Measurements from ENCODE around the gene HUNK. TPM values are rescaled to one million over a fixed set of nuclear protein-coding genes. Genes with fewer than 3 reads are reported as not detected.

HUNK gene
- total RNA-seq, 1 donor from 2014 or later = 0.51 TPM

GRCh38 chr21:31908106-31909031 lies 35.5 kb downstream of the HUNK start:
- CTCF ChIA-PET = no interaction called here
- intact Hi-C loops (cut with micrococcal nuclease) = no loop called here
- no peak overlapping the region for H3K4me3 Mint-ChIP-seq
- H3K27ac Mint-ChIP-seq = no peak overlapping the region
- no peak for DNase-seq
- POLR2A ChIA-PET = no interaction called here
- no peaks in the 10 kb centered on the region for H3K36me3 Mint-ChIP-seq (ENCODE audit: low read depth)
- no peaks in the 10 kb centered on the region for H3K9me3 Mint-ChIP-seq
- ATAC-seq (ENCODE audit: low read depth) = no peak
- H3K27me3 Mint-ChIP-seq = peaks cover 39% of the 10 kb centered on the region
- no peaks in the 10 kb centered on the region for H3K4me1 Mint-ChIP-seq
- TF ChIP-seq, protein P1, sequence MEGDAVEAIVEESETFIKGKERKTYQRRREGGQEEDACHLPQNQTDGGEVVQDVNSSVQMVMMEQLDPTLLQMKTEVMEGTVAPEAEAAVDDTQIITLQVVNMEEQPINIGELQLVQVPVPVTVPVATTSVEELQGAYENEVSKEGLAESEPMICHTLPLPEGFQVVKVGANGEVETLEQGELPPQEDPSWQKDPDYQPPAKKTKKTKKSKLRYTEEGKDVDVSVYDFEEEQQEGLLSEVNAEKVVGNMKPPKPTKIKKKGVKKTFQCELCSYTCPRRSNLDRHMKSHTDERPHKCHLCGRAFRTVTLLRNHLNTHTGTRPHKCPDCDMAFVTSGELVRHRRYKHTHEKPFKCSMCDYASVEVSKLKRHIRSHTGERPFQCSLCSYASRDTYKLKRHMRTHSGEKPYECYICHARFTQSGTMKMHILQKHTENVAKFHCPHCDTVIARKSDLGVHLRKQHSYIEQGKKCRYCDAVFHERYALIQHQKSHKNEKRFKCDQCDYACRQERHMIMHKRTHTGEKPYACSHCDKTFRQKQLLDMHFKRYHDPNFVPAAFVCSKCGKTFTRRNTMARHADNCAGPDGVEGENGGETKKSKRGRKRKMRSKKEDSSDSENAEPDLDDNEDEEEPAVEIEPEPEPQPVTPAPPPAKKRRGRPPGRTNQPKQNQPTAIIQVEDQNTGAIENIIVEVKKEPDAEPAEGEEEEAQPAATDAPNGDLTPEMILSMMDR (IDR thresholded peaks at IDR 0.05) = no peak

DNA sequence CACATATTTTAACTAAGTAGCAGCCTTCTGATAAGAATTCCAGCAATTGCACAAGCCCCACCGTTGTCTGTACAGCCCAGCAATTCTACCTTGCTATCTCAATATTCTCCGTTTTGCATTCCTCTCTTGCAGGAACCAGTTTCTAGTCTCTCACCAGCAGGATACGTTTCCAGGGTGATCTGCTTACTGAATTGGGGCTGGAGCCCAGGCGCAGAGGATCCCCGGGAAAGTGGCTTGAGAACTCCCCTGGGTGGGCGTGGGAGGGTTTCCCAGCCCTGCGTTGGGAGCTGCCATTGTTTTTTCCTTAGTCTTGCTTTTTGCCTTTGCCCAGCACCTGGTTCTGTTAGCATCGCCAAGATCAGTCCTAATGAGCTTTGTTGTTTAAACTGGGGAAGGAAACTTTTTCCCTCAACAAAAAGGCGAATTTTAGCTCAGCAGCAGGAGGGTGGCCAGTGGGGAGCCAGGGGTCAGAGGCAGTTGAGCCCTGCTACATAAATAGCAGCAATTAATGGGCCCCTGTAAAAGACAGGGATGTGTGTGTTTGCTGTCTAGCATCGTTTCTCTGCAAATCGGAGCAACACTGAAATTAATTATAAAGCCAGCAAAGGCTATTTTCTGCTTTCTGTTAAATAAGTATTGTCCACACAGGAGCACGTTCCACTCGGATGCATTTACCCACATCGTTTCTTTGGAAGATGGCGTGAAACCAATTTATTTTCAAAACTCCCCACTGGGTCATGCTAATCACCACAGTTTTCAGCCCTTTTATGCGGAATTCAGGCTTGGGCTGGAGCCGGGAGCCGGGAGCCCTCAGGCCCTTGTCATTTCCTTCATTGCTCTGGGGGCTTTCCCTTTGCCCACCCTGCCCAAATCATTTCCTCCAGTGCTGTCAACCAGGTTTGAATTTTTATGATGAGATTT lies 36.6 kb downstream of the HUNK start:
- H3K4me1 Mint-ChIP-seq = no peaks in the 10 kb centered on the region

GRCh38 chr21:31910074-31910470 lies 37.3 kb downstream of the HUNK start:
- TF ChIP-seq, protein P1 (IDR thresholded peaks at IDR 0.05) = no peak
- ChIA-PET POLR2A (no interaction called here), CTCF (no interaction called here)
- H3K4me3 Mint-ChIP-seq = no peak overlapping the region
- H3K4me1 Mint-ChIP-seq = no peaks in the 10 kb centered on the region
- DNase-seq (no peak), ATAC-seq (ENCODE audit: low read depth) (no peak)
- peaks cover 41% of the 10 kb centered on the region for H3K27me3 Mint-ChIP-seq
- intact Hi-C loops (cut with micrococcal nuclease) = no loop called here
- H3K36me3 Mint-ChIP-seq (ENCODE audit: low read depth) = no peaks in the 10 kb centered on the region
- no peak overlapping the region for H3K27ac Mint-ChIP-seq
- no peaks in the 10 kb centered on the region for H3K9me3 Mint-ChIP-seq

More for the DNA sequence above, 36.6 kb downstream of the HUNK start:
- TF ChIP-seq, protein P1 (IDR thresholded peaks at IDR 0.05) = no peak
- H3K27ac Mint-ChIP-seq = no peak overlapping the region
- no peaks in the 10 kb centered on the region for H3K9me3 Mint-ChIP-seq
- intact Hi-C loops (cut with micrococcal nuclease) = no loop called here
- CTCF ChIA-PET = no interaction called here
- H3K36me3 Mint-ChIP-seq (ENCODE audit: low read depth) = no peaks in the 10 kb centered on the region
- H3K27me3 Mint-ChIP-seq = peaks cover 41% of the 10 kb centered on the region
- DNase-seq = no peak
- POLR2A ChIA-PET = no interaction called here
- no peak overlapping the region for H3K4me3 Mint-ChIP-seq
- ATAC-seq (ENCODE audit: low read depth) = no peak

- intact Hi-C loops (cut with micrococcal nuclease) = no loop called here
- H3K4me1 Mint-ChIP-seq = no peaks in the 10 kb centered on the region
- peaks cover 36% of the 10 kb centered on the region for H3K27me3 Mint-ChIP-seq
Observed at GRCh38 chr21:31911138-31911907, 38.5 kb downstream of the HUNK start.

More at GRCh38 chr21:31911138-31911907, 38.5 kb downstream of the HUNK start:
- TF ChIP-seq, protein P1 (IDR thresholded peaks at IDR 0.05) = no peak
- CTCF ChIA-PET = no interaction called here
- no peak overlapping the region for H3K4me3 Mint-ChIP-seq
- POLR2A ChIA-PET = no interaction called here
- H3K36me3 Mint-ChIP-seq (ENCODE audit: low read depth) = no peaks in the 10 kb centered on the region
- no peak overlapping the region for H3K27ac Mint-ChIP-seq
- no peak for ATAC-seq (ENCODE audit: low read depth)
- H3K9me3 Mint-ChIP-seq = no peaks in the 10 kb centered on the region
- DNase-seq = no peak
